Measurements from ENCODE around the gene MAEL. TPM values are rescaled to one million over a fixed set of nuclear protein-coding genes. Genes with fewer than 3 reads are reported as not detected.

Gene MAEL
- total and polyA plus RNA-seq, 2 donors from 2014 or later: 0.54 to 2.2 TPM

DNA sequence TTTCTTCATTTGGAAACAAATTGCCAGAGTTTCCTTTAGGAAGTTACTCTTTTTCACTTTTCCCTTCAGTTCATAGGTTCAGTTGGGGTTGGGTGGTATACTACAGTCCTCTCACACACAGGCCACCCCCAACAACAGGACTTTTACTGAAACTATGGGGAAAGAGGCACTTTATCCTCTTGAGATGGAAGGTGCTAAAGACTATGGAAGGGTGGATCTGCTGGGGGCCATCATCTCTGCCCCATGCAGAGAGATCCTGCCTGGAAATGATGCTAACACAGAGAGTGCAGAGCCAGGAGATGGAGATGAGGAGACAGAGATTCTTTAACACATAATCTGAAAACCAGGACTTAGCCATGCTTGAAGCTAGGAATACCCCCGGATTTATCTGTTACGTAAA is 38.0 kb upstream of the MAEL start:
- intact Hi-C loops (cut with DNase I): no loop called here
- Histone ChIP-seq H3K9ac (ENCODE audit: low read length in 3 of 3) (no peak overlapping the region), H3K4me3 (ENCODE audit: low read length in 3 of 3) (no peak overlapping the region), H3K9me3 (ENCODE audit: control insufficient read depth in 2 of 3, insufficient read depth in 1 of 3, low read length in 3 of 3) (no peaks in the 10 kb centered on the region), H3K4me1 (ENCODE audit: control insufficient read depth in 2 of 3, insufficient read depth in 2 of 3, low read depth in 1 of 3, low read length in 3 of 3) (peaks cover 0 to 6% (median 0%) of the 10 kb centered on the region in 3 donors), H3K27ac (ENCODE audit: low read depth in 2 of 2, low read length in 2 of 2) (no peak overlapping the region), H3K36me3 (ENCODE audit: control insufficient read depth in 2 of 3, insufficient read depth in 3 of 3, low read length in 3 of 3) (no peaks in the 10 kb centered on the region), H3K27me3 (ENCODE audit: control insufficient read depth, insufficient read depth, low read length) (no peaks in the 10 kb centered on the region)
- no peak for TF ChIP-seq CTCF (IDR thresholded peaks at IDR 0.05; ENCODE audit: borderline replicate concordance, extremely low read depth, insufficient read depth)
- DNase-seq: no peak
- no peak for FAIRE-seq

GRCh38 chr1:166952002-166952746 is 36.9 kb upstream of the MAEL start:
- H3K27me3 ChIP-seq (ENCODE audit: control insufficient read depth, insufficient read depth, low read length): no peaks in the 10 kb centered on the region
- intact Hi-C loops (cut with DNase I): no loop called here

DNA sequence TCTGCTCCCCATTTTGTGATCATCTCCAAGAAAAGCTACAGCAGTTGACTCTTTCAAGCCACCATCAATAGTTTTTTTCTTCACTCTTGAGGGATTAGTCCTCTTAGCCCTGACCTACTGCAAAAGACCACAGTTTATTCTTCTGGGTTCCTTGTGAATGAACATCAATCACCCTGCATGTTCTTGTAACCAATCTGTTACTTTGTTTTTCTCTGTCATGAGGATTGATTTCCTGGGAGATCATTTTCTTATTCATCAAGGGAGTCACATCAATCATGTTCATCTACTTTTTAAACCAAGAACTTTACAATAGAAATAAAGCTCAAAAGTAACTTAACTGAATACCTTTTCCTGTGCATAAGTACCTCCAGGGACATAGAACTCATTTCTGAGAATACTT is 35.6 kb upstream of the MAEL start:
- H3K27ac ChIP-seq (ENCODE audit: low read depth in 2 of 2, low read length in 2 of 2): no peak overlapping the region
- no peaks in the 10 kb centered on the region for H3K27me3 ChIP-seq (ENCODE audit: control insufficient read depth, insufficient read depth, low read length)
- TF ChIP-seq CTCF (IDR thresholded peaks at IDR 0.05; ENCODE audit: borderline replicate concordance, extremely low read depth, insufficient read depth): no peak
- H3K4me1 ChIP-seq (ENCODE audit: control insufficient read depth in 2 of 3, insufficient read depth in 2 of 3, low read depth in 1 of 3, low read length in 3 of 3): no peaks in the 10 kb centered on the region
- no peaks in the 10 kb centered on the region for H3K9me3 ChIP-seq (ENCODE audit: control insufficient read depth in 2 of 3, insufficient read depth in 1 of 3, low read length in 3 of 3)
- no peak for FAIRE-seq
- H3K4me3 ChIP-seq (ENCODE audit: low read length in 3 of 3): no peak overlapping the region
- H3K9ac ChIP-seq (ENCODE audit: low read length in 3 of 3): no peak overlapping the region
- intact Hi-C loops (cut with DNase I): no loop called here
- H3K36me3 ChIP-seq (ENCODE audit: control insufficient read depth in 2 of 3, insufficient read depth in 3 of 3, low read length in 3 of 3): no peaks in the 10 kb centered on the region
- peak in 2 of 5 donors; percentile 67 to 80 for DNase-seq

More at GRCh38 chr1:166952002-166952746, 36.9 kb upstream of the MAEL start:
- Histone ChIP-seq H3K9ac (ENCODE audit: low read length in 3 of 3) (no peak overlapping the region), H3K4me1 (ENCODE audit: control insufficient read depth in 2 of 3, insufficient read depth in 2 of 3, low read depth in 1 of 3, low read length in 3 of 3) (peaks cover 0 to 5% (median 0%) of the 10 kb centered on the region in 3 donors), H3K4me3 (ENCODE audit: low read length in 3 of 3) (no peak overlapping the region), H3K36me3 (ENCODE audit: control insufficient read depth in 2 of 3, insufficient read depth in 3 of 3, low read length in 3 of 3) (no peaks in the 10 kb centered on the region), H3K9me3 (ENCODE audit: control insufficient read depth in 2 of 3, insufficient read depth in 1 of 3, low read length in 3 of 3) (no peaks in the 10 kb centered on the region), H3K27ac (ENCODE audit: low read depth in 2 of 2, low read length in 2 of 2) (no peak overlapping the region)
- FAIRE-seq (no peak), DNase-seq (no peak)
- TF ChIP-seq CTCF (IDR thresholded peaks at IDR 0.05; ENCODE audit: borderline replicate concordance, extremely low read depth, insufficient read depth): no peak
